ENCODE measurements around the gene ERC1.
"Not testable (repeated sequence)": the region's sequence is repeated elsewhere in the genome, so short reads cannot be mapped to it uniquely, and the experiment has no call there.

Gene ERC1

DNA sequence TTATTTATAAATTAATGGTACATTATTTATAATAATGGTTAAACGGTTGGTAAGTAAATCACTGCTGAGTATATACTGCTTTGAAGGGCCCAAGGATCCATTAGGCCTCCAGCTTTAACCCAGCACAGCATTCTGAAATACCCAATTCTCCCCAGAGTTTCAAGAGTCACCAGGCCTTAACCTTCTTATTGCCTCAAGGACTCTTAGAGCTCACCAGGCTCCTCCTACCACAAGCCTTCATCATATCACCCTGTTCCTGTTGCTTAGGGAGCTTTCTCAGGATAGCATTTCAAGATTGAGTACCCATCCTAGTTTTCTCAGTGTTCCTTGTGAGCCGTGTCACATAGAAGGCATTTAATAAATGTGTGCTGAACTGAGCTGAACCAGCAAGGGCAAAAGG, 360.9 kb downstream of the ERC1 start:
- no peak for DNase-seq (ENCODE audit: low read depth in 2 of 2)

DNA sequence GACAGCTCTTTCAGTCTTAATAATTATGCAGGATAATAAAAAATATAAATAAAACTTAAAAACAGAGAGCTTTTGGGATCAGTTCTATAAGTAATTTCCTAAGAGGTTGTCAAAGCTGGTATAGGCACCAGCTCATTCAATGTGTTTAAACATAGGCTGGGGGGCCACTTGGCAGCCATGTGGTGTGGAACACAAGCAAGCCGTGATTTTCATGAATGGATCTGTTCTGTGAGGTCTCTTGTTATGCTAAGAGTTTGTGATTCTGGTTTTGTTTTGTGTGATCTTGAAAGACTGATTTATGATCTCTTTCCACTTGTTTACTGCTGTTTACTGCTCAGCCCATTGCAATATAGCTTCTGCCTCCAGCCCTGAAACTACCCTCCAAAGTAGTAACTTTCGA, 362.4 kb downstream of the ERC1 start:
- DNase-seq (ENCODE audit: low read depth in 2 of 2): no peak

DNA sequence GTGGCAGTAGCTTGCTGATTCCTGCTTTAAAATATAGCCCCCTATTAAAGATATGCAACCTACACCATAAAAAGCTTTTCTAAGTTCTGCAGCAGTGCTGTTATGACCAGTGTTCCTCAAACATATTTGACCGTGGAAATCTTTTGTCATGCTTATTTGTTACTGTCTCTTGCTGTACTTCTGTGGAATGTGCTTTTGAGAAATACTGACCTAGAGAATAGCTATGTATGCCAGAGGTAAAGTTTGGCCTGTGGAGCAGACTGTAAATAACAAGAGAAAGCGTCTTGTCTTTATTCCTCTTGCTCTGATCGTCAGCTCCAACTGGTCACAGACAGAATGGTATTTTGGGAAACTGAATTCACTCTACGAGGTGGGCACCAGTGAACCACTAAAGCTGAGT, 364.4 kb downstream of the ERC1 start:
- no peak for DNase-seq (ENCODE audit: low read depth in 2 of 2)

DNA sequence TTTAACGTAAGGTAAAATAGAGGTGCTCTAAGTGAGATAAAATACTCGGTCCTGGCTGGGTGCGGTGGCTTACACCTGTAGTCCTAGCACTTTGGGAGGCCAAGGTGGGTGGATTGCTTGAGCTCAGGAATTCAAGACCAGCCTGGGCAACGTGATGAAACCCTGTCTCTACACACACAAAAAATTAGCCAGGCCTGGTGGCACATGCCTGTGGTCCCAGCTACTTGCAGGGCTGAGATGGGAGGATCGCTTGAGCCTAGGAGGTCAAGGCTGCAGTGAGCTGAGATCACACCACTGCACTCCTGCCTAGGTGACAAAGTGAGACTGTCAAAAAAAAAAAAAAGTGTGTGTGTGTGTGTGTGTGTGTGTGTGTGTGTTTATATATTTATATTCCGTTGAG, 364.8 kb downstream of the ERC1 start:
- DNase-seq (ENCODE audit: low read depth in 2 of 2): not testable (repeated sequence)

DNA sequence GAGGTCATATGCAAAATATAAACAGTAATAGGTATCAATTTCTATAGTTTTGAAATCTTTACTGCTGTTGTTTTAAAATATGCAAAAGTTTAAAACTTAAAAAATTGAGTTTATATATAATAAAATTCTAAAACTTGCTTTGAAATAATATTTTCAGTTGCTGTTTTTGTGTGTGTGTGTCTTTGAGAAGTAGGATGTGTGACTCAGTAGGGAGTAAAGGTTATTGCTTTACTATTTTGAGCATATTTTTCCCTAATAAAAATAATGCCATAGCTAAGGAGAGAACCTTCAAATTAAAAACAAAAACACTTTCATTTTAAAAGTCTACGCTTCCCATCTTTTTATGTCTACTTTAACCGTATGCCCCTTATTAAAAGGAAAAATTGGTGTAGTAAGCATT, 365.3 kb downstream of the ERC1 start:
- DNase-seq (ENCODE audit: low read depth in 2 of 2): no peak

DNA sequence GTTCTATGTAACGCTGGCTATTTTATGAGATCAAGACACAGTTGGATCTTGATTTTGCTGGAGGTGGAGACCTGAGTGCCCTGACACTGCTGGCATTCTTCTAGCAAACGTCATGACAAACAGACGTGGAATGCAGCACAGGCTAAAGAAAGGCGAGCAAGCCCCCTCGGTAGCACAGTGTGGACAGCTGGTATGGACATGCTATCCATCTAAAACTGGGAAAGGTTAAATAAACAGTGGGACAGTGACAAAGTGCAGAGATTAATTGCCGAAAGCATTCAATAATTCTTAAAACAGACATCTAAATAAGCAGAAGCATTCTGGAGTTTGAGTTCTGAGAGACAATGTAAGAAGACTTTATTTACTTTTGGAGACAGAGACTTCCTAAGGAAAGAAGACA, 366.1 kb downstream of the ERC1 start:
- DNase-seq (ENCODE audit: low read depth in 2 of 2): no peak

DNA sequence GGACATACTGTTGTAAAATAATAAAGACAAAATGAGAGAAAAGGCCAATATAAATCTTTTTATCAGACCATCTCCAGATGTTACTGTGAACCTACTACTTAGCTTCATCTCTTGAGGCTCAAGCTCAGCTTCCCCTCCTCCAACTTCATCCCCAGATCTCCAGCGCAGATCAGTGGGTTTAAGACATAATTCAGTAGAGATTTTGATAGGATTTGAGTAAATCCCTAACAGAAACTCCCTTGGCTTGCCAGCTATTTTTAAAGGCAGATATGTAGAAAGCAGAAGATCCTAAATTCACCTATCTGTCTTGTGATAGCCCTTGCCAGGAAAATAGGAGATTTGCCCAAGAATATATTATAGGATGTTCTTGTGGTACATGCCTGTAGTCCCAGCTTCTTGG, 366.7 kb downstream of the ERC1 start:
- no peak for DNase-seq (ENCODE audit: low read depth in 2 of 2)

DNA sequence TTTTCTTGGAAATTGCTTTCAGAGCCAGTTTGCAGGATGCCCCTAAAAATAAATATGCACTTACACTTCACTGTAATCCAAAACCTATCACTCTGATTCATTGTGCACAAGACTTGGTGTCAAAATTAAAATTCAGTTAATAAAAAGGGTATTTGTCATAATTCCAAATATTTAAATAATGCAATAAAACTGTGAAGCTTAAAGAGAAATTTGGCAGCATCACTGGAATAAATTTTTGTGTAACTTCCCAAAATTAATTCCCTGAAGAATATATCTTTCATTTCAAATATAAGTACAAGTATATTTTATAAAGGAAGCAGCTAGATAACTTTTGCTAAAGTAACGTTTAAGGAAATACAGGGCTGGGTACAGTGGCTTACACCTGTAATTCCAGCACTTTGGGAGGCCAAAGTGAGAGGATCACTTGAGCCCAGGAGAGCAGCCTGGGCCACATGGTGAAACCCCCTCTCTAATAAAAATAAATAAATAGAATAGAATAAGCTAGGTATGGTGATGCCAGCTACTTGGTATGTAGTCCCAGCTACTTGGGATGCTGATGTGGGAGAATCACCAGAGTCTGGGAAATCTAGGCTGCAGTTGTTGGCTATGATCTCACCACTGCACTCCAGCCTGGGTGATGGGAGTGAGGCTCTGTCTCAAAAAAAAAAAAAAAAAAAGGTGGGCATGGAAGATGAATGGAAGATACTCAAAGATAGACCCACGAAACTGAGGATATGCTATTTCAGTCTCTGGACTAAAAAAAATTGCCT, 369.6 kb downstream of the ERC1 start:
- DNase-seq (ENCODE audit: low read depth in 2 of 2): no peak

DNA sequence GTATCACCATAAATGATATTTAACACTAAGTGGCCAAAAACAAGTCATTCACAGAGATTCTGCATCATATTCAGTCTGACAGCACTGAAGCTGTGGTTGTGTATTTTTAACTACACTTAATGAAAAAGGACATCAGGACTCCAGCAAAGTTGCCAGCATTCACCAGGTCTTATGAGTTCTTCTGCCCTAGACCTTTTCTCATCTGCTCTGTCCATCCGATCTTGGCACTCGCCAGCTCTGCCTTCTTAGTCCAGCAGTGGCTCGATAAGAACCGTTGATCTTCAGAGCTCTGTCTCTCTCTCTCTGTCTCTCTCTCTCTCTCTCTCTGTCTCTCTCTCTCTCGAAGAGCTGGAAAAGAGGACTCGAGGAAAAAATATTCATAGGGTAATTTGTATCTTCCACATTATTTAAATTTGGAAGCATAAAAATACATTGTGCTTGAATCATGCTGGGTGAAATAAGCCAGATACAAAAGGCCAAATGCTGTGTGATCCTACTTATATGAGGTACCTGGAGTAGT, 371.2 kb downstream of the ERC1 start:
- DNase-seq (ENCODE audit: low read depth in 2 of 2): no peak

DNA sequence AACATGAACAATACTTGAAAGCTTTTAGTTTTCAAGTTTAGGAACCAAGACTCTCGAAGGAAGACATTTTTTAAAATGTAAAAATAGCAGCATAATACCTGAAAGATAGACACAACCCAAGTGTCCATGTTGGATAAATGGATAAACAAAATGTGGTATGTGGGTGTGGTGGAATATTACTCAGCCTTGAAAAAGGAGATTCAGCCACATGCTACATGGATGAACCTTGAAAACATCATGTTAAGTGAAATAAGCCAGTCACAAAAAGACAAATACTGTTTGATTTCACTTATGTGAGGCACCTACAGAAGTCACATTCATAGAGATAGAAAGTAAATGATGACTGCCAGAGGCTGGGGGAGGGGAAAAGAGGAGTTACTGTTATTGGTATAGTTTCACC, 374.7 kb downstream of the ERC1 start:
- DNase-seq (ENCODE audit: low read depth in 2 of 2): no peak

DNA sequence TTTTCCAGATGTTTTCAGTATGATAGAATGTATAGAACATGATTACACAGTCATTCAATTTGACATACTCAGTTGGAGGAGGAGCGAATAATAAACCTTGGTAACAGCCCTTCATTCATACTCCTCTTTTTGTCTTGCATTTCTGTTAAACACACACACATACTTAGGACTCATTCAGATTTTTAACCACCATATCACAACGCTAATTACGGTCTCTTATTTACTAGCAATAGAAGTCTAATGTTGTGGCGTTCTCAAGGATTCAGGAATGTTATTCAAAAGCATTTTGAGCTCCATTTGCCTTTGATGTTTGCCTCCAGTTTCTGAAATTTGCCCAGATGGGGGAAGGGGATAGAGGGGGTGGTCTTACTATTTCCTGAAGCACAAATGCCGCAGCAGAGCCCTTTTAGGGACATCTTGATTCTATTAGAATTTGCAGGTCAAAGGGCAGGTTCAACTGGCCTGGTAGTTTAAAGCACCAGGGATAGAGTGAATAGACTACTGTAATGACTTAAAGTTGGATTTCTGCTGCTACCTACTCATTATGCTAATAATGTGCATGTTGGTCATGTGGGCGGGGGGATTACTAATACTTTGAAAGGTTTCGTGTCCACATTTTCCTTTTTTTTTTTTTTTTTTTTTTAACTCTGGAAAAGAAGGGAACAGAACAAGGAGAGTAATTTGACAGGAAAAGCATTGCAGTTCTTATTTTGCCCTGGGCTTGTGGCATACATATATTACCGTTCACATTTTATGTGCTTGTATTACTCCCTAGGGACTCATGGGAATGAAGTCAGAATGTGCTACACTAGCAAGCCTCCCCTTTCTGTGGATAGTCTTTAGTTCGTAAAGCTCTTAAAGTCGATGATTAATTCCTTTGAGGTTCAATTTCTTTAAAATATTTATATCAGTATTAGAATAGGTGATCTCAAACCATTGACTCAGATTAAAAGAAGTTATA, 376.6 kb downstream of the ERC1 start:
- DNase-seq (ENCODE audit: low read depth in 2 of 2): no peak

DNA sequence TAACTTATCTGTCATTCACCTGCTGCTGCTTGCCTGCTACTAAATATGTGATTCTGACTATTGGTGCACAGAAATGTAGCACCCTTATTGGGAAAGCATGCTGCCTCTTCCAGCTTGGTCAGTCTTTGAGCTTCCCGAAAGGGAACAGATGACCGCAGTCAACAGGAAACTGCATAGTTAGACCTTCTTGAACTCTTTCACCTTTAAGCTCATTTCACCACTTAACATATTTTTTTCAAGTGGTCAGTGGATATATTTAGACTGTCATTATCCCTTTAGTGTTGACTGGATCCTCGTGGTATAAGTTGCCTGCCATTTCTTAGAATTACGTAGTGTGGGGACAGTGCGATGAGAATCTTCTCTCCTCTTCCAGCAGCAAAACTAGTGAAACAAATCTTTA, 378.4 kb downstream of the ERC1 start:
- no peak for DNase-seq (ENCODE audit: low read depth in 2 of 2)

DNA sequence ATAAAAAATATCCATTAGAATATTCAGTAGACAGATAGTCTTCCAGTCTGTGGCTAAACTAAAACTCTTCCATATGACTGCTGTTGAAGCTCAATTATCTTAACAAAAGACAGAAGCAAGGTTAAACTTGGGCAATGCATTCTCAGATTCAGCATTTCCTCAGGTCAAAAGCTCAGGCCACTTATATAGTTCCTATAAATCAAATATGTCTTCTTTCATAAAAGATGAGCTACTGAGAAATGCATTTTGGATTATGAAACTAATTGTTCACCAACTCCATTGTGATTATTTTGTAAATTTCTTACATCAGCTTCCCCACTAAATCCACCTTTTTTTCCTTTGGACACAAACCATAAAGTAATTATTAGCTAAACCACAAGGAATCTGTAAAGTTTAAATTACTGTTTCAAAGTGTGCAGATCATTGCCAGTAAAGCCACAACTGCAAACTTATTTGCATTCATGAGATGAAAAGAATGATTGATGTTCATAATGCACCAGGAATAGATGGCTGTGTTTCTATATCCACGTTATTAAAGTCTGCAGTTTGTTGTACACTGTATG, 379.0 kb downstream of the ERC1 start:
- DNase-seq (ENCODE audit: low read depth in 2 of 2): no peak

DNA sequence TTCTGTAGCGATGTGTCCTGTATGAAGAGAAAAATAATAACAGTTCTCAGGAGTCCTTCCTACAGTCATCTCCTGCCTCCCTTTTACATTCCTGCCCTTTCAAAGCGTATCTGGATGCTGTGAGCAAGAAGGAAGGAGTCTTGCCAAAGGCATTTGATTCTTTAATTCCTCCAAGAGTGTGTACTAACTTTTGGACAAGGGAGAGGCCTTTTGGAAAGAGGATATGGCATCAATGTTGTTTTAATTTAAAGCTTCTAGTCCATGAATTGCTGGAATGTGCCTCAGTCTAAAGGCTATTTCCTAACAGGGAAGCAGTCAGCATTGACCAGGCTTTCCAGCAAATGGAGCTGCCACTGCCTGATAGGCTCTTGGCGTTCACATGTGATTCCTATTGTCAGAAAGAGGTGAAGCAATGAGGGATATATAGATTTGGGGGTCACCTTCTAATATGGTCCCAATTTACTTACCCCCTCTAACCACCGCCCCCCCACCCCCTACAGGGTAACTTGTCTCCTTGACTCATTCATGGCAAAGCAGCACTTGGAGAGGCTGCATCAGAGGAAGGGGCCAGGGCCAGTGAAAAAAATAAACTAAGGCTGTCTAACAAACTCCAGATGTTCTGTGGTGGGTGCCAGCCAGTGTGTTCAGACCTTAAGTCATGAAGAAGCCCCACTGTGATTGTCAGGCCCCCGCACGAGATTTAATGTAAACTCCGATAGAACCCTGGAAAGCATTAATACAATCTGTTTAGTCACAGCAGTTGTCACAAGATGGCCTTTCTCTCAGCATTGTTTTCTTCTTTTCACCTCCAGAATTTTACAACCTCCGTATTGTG, 383.1 kb downstream of the ERC1 start:
- DNase-seq (ENCODE audit: low read depth in 2 of 2): no peak

DNA sequence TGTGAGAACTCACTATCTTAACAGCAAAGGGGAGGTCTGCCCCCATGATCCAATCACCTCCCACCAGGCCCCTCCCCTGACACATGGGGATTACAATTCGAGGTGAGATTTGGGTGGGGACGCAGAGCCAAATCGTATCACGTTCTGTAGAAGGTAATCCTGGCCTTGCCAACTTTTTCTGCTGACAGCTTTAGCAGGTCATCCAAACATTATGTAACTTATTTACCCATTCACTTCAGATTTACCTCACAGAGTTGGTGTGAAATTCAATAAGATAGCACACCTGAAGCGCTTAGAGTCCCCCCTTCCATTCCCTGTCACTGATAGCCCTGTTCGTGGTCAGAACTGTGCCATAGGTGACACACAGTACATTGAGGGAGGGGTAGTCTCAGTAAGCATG, 384.3 kb downstream of the ERC1 start:
- no peak for DNase-seq (ENCODE audit: low read depth in 2 of 2)

DNA sequence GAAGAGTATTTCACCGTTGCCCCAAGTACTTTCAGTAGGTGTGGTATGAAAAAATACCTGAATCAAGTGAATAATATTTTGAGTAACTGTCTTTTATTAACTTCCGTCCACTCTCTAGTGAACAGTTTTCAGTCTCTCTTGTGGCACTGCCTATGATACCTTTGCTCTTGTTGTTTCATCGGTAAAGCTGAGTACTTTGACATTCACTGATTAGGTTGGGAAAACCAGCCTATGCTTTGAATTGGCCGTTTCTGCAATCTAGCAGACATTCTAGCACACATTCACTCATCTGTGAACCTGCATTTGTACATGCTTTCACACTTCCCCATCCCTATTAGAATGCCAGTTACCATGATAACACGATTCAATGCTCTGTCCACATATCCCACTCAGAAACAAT, 386.1 kb downstream of the ERC1 start:
- no peak for DNase-seq (ENCODE audit: low read depth in 2 of 2)

DNA sequence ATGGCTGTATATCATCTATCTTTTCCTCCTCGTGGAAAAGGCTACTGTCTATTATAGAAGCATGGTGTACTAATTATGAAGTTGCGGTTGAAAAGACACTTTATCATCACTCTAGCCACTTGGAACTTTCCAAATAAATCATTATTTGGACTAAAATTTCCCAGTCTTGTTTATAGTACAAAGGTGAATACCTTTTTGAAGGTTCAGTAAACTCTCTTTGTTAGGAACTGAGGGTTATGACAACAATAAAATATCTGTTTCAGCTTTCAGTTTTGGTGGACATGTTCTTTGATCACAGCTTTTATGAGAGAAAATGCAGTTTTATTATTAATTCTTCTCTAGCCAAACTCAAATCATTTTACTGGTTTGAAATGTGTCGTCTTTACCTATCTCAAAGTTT, 386.7 kb downstream of the ERC1 start:
- DNase-seq (ENCODE audit: low read depth in 2 of 2): no peak

DNA sequence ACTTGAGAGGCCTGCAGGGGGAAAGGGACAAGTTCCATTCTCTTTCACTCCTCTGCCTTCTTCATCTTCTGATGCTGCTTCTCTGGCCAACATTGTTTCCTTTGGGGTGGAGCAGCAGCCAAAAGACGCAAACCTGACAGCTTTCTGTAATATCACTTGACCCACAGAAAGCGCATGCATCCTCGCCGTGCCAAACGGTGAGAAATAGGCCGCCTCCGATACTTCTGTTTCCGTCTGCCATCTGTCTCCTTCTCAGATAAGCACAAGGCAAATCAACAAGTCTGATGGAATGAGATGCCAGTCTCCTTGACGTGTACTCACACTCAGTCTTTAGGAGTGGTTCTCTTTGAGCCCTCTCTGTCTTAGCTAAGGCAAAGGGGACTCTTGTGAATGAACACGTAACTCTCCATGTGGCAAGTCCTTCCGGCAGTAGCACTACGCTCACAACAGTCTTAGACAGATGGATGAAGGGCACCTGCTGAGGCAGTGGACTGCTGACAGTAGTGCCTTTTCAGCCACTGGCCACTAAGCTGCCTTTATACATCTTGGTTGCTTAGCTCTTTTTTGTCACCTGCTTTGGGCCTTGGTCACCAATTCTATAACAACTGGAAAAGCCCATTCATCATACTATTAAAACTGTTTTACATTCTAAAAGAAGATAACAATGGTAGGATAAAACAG, 389.3 kb downstream of the ERC1 start:
- no peak for DNase-seq (ENCODE audit: low read depth in 2 of 2)

DNA sequence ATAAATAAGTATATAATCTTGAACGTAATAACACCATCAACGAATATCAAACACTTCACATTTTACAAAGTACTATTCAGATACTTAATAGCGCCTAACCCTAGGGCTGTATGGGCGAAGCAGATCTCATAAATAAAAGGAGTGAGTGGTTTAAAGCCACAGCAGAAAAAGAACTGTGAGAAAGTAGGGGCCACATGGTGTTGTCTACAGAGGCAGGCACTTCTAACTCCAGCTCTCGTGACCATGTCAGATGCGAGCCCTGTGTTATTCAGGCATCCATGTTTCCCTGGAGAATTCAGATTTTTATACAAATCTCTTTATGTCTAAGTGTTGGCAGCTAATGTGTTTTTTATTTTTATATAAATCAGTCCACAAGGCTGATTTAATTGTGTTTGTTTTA, 391.1 kb downstream of the ERC1 start:
- DNase-seq (ENCODE audit: low read depth in 2 of 2): no peak

DNA sequence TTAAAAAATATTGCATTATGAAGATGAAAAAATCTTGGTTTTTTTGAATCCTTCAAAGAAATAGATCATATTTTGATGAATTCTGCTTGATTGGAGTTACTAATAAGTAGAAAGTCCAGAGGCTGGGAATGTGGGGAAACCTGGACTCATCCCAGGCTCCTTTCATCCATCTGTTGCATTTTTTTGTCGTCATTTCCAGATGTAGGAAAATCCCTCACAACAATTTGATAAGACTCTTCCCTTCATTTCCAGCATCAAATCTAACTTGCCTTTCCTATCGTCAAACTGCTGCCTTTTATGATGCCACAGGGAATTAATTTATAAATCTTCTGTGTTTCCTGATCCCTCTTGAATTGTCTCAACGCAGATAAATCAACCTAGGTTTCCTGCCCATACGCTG, 391.8 kb downstream of the ERC1 start:
- DNase-seq (ENCODE audit: low read depth in 2 of 2): no peak

DNA sequence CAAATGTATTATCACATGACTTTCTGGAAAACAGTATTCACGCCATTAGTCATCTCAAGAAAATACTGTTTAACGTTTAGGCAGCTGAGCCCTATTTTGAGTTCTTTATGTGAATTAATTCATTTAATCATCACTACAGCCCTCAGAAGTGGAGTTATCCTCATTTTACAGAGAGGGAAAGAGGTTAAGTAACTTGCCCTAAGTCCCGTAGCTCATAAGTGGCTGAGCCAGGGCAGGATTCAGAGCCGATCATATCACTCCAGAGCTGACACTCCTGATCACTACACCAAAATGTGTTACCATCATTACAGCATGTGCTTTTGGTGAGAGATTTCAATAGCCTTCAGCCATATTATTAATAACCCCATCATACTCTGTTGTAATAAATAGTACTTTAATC, 392.7 kb downstream of the ERC1 start:
- DNase-seq (ENCODE audit: low read depth in 2 of 2): no peak
